GM23338 (cell line): ENCODE data around the gene FN1. TPM values are rescaled to one million over a fixed set of nuclear protein-coding genes. Genes with fewer than 3 reads are reported as not detected.
A peak's percentile ranks its signal among the peaks of the same experiment; 100 is the strongest.

Experiments
- ATAC-seq: fragments of 200-7000 bp; cut with Tn5 transposase; 3 replicates; pipeline ENCODE4 v1.9.1; 2020
- DNase-seq: peaks from one replicate; pipeline ENCODE4 v3.0.0-alpha.2; 2015; ENCODE audit warnings: low spot score
- H2AFZ ChIP-seq: fragments of 200-600 bp; sonication (generic); 2 replicates; pipeline ENCODE4 v1.8.0; 2016; ENCODE audit warnings: antibody characterized with exemption, mild to moderate bottlenecking, moderate library complexity
- H3F3A ChIP-seq: fragments of 200-600 bp; sonication (generic); replicated peaks from 2 replicates; pipeline ENCODE4 v1.8.0; 2017; ENCODE audit warnings: antibody characterized with exemption, mixed run types, low read depth
- H3K27ac ChIP-seq: fragments of 200-600 bp; sonication (generic); 2 replicates; pipeline ENCODE4 v1.6.1; 2016; ENCODE audit warnings: low read depth
- H3K27me3 ChIP-seq: fragments of 200-600 bp; sonication (generic); 2 replicates; pipeline ENCODE4 v1.8.0; 2016; ENCODE audit warnings: mild to moderate bottlenecking, mixed run types, moderate library complexity; ENCODE audit not compliant: insufficient read depth
- H3K36me3 ChIP-seq: fragments of 200-600 bp; sonication (generic); 2 replicates; pipeline ENCODE4 v1.8.0; 2016; ENCODE audit warnings: mild to moderate bottlenecking; ENCODE audit not compliant: insufficient read depth
- H3K4me1 ChIP-seq: fragments of 200-600 bp; sonication (generic); 2 replicates; pipeline ENCODE4 v1.8.0; 2016; ENCODE audit warnings: mild to moderate bottlenecking, moderate library complexity; ENCODE audit not compliant: insufficient read depth
- H3K4me2 ChIP-seq: fragments of 200-600 bp; sonication (generic); 2 replicates; pipeline ENCODE4 v1.7.1; 2017; ENCODE audit warnings: mixed run types
- H3K4me3 ChIP-seq: fragments of 200-600 bp; sonication (generic); 2 replicates; pipeline ENCODE4 v1.6.1; 2016; ENCODE audit warnings: mixed run types
- H3K79me2 ChIP-seq: fragments of 200-600 bp; sonication (generic); replicated peaks from 2 replicates; pipeline ENCODE4 v1.8.0; 2017; ENCODE audit warnings: mild to moderate bottlenecking; ENCODE audit not compliant: insufficient read depth
- H3K9me2 ChIP-seq: fragments of 200-600 bp; sonication (generic); 2 replicates; pipeline ENCODE4 v1.8.0; 2017; ENCODE audit not compliant: insufficient read depth
- H4K20me1 ChIP-seq: fragments of 200-600 bp; sonication (generic); replicated peaks from 2 replicates; pipeline ENCODE4 v1.8.0; 2017; ENCODE audit warnings: mild to moderate bottlenecking; ENCODE audit not compliant: insufficient read depth
- H3K27ac Mint-ChIP-seq: 2 replicates; pipeline ENCODE4 v1.8.0; 2020; ENCODE audit warnings: inconsistent platforms, mild to moderate bottlenecking, moderate library complexity, mixed read lengths
- H3K27me3 Mint-ChIP-seq: 3 replicates; pipeline ENCODE4 v1.8.0; 2022; ENCODE audit warnings: low read depth, mild to moderate bottlenecking, moderate library complexity, mixed read lengths, inconsistent platforms; ENCODE audit not compliant: insufficient read depth, poor library complexity
- H3K36me3 Mint-ChIP-seq: 3 replicates; pipeline ENCODE4 v1.8.0; 2021; ENCODE audit warnings: low read depth, mild to moderate bottlenecking, inconsistent platforms, moderate library complexity, mixed read lengths
- H3K4me1 Mint-ChIP-seq: 3 replicates; pipeline ENCODE4 v1.8.0; 2020; ENCODE audit warnings: mild to moderate bottlenecking, inconsistent platforms, mixed read lengths
- H3K4me3 Mint-ChIP-seq: 3 replicates; pipeline ENCODE4 v1.8.0; 2021; ENCODE audit warnings: moderate library complexity, mild to moderate bottlenecking, inconsistent platforms, mixed read lengths
- H3K9me3 Mint-ChIP-seq: 3 replicates; pipeline ENCODE4 v1.8.0; 2020; ENCODE audit warnings: moderate library complexity, mild to moderate bottlenecking, inconsistent platforms, mixed read lengths
- JUNB ChIP-seq: IDR thresholded peaks from one replicate; pipeline ENCODE4 v1.6.1; 2016; ENCODE audit warnings: antibody characterized with exemption; ENCODE audit not compliant: unreplicated experiment
- NANOG ChIP-seq: IDR thresholded peaks from 2 replicates; pipeline ENCODE4 v1.6.1; 2016; ENCODE audit warnings: antibody characterized with exemption, borderline replicate concordance
- POLR2AphosphoS5 ChIP-seq: IDR thresholded peaks from 2 replicates; pipeline ENCODE4 v1.6.1; 2016; ENCODE audit warnings: antibody characterized with exemption, low read depth
- STAT1 ChIP-seq: IDR thresholded peaks from one replicate; pipeline ENCODE4 v1.6.1; 2016; ENCODE audit warnings: antibody characterized with exemption; ENCODE audit not compliant: unreplicated experiment
- ZNF114 ChIP-seq: fragments of 250-450 bp; sonication (Bioruptor Pico); IDR thresholded peaks from 2 replicates; pipeline ENCODE4 v1.5.0; 2020; ENCODE audit warnings: mild to moderate bottlenecking, moderate library complexity
- ZNF331 ChIP-seq: fragments of 250-450 bp; sonication (Bioruptor Pico); IDR thresholded peaks from 2 replicates; pipeline ENCODE4 v1.5.0; 2020; ENCODE audit warnings: low read depth, mild to moderate bottlenecking, moderate library complexity
- polyA plus RNA-seq: library from polyadenylated mRNA; unstranded; fragments of >200 nt; fragmentation: Nextera tagmentation; extraction: Ambion mirVana; gene quantifications from 2 replicates; pipeline ENCODE4 v1.2.1, GENCODE V29; 2016
- total RNA-seq: library from RNA; depleted of rRNA; stranded (reverse); fragments of >200 nt; shearing (Covaris generic); gene quantifications from 2 replicates; pipeline ENCODE4 v1.2.3, GENCODE V29; 2014
- TF ChIP-seq, protein P1 (sequence below): IDR thresholded peaks from one replicate; pipeline ENCODE4 v1.6.1; 2018; ENCODE audit warnings: antibody characterized with exemption; ENCODE audit not compliant: unreplicated experiment
- TF ChIP-seq, protein P2 (sequence below): IDR thresholded peaks from 2 replicates; pipeline ENCODE4 v1.6.1; 2016; ENCODE audit warnings: antibody characterized with exemption
- TF ChIP-seq, protein P3 (sequence below): fragments of 250-450 bp; sonication (Bioruptor Pico); IDR thresholded peaks from 2 replicates; pipeline ENCODE4 v1.5.0; 2020; ENCODE audit warnings: mild to moderate bottlenecking, moderate library complexity
- TF ChIP-seq, protein P4 (sequence below), 2 experiments: fragments of 200-600 bp in 1 of 2; sonication (generic) in 1 of 2; conservative IDR thresholded peaks; 2 replicates each; pipeline versions ENCODE4 v1.5.1 to v1.6.1; 2016 to 2017; ENCODE audit warnings: antibody characterized with exemption in 2 of 2, low read depth in 2 of 2, mild to moderate bottlenecking in 2 of 2, moderate library complexity in 1 of 2

The FN1 gene
- total and polyA plus RNA-seq, 2 experiments from 2014 or later = 79.6 to 255 TPM

DNA sequence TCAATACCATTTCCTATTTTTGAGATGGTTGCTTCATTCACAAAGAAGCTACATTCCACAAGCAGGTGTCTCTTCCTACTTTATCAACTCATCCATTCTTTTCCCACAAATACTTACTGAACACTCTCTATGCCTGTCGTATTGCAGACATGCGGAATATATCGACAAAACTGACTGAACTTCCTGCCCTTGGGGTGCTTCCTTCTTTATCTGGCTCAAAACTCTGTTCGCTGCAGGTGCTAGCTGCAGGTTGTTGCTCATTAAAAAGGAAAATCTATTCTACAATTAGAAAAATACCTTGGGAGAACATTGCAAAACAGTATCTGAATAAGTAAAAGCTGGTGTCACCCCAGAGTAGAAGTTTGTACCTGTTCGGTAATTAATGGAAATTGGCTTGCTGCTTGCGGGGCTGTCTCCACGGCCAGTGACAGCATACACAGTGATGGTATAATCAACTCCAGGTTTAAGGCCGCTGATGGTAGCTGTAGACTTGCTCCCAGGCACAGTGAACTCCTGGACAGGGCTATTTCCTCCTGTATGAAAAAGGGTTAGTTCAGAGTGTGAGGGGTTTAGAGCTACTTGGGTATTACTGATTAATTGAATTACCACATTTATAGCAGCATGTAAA, 52.1 kb downstream of the FN1 start:
- Histone ChIP-seq H3K27ac (0 out of 2 replicates have a peak overlapping the region, but pooled peaks have one; percentile 1), H3K27me3 (no peaks in the 10 kb centered on the region), H3K4me2 (no peak overlapping the region), H3F3A (no peaks in the 10 kb centered on the region), H4K20me1 (0 out of 2 replicates have a peak, but pooled peaks cover 8% of the 10 kb centered on the region), H3K4me3 (no peak overlapping the region), H3K79me2 (no peaks in the 10 kb centered on the region), H3K9me2 (no peaks in the 10 kb centered on the region), H2AFZ (no peak overlapping the region), H3K36me3 (peaks cover 47% of the 10 kb centered on the region), H3K4me1 (peaks cover 6% of the 10 kb centered on the region; the same call in 1 of the 2 replicates)
- no peaks in the 10 kb centered on the region for H3K9me3 Mint-ChIP-seq
- DNase-seq (no peak), ATAC-seq (no peak)
- H3K27ac Mint-ChIP-seq = no peak overlapping the region
- peaks cover 44% of the 10 kb centered on the region for H3K36me3 Mint-ChIP-seq
- H3K4me3 Mint-ChIP-seq = no peak overlapping the region
- TF ChIP-seq ZNF114 (CRISPR knock-in tag) (no peak), NANOG (no peak), STAT1 (no peak), JUNB (no peak), ZNF331 (no peak), POLR2AphosphoS5 (no peak)
- TF ChIP-seq, protein P1, sequence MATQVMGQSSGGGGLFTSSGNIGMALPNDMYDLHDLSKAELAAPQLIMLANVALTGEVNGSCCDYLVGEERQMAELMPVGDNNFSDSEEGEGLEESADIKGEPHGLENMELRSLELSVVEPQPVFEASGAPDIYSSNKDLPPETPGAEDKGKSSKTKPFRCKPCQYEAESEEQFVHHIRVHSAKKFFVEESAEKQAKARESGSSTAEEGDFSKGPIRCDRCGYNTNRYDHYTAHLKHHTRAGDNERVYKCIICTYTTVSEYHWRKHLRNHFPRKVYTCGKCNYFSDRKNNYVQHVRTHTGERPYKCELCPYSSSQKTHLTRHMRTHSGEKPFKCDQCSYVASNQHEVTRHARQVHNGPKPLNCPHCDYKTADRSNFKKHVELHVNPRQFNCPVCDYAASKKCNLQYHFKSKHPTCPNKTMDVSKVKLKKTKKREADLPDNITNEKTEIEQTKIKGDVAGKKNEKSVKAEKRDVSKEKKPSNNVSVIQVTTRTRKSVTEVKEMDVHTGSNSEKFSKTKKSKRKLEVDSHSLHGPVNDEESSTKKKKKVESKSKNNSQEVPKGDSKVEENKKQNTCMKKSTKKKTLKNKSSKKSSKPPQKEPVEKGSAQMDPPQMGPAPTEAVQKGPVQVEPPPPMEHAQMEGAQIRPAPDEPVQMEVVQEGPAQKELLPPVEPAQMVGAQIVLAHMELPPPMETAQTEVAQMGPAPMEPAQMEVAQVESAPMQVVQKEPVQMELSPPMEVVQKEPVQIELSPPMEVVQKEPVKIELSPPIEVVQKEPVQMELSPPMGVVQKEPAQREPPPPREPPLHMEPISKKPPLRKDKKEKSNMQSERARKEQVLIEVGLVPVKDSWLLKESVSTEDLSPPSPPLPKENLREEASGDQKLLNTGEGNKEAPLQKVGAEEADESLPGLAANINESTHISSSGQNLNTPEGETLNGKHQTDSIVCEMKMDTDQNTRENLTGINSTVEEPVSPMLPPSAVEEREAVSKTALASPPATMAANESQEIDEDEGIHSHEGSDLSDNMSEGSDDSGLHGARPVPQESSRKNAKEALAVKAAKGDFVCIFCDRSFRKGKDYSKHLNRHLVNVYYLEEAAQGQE = no peak
- TF ChIP-seq, protein P2, sequence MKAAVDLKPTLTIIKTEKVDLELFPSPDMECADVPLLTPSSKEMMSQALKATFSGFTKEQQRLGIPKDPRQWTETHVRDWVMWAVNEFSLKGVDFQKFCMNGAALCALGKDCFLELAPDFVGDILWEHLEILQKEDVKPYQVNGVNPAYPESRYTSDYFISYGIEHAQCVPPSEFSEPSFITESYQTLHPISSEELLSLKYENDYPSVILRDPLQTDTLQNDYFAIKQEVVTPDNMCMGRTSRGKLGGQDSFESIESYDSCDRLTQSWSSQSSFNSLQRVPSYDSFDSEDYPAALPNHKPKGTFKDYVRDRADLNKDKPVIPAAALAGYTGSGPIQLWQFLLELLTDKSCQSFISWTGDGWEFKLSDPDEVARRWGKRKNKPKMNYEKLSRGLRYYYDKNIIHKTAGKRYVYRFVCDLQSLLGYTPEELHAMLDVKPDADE = no peak
- TF ChIP-seq, protein P3, sequence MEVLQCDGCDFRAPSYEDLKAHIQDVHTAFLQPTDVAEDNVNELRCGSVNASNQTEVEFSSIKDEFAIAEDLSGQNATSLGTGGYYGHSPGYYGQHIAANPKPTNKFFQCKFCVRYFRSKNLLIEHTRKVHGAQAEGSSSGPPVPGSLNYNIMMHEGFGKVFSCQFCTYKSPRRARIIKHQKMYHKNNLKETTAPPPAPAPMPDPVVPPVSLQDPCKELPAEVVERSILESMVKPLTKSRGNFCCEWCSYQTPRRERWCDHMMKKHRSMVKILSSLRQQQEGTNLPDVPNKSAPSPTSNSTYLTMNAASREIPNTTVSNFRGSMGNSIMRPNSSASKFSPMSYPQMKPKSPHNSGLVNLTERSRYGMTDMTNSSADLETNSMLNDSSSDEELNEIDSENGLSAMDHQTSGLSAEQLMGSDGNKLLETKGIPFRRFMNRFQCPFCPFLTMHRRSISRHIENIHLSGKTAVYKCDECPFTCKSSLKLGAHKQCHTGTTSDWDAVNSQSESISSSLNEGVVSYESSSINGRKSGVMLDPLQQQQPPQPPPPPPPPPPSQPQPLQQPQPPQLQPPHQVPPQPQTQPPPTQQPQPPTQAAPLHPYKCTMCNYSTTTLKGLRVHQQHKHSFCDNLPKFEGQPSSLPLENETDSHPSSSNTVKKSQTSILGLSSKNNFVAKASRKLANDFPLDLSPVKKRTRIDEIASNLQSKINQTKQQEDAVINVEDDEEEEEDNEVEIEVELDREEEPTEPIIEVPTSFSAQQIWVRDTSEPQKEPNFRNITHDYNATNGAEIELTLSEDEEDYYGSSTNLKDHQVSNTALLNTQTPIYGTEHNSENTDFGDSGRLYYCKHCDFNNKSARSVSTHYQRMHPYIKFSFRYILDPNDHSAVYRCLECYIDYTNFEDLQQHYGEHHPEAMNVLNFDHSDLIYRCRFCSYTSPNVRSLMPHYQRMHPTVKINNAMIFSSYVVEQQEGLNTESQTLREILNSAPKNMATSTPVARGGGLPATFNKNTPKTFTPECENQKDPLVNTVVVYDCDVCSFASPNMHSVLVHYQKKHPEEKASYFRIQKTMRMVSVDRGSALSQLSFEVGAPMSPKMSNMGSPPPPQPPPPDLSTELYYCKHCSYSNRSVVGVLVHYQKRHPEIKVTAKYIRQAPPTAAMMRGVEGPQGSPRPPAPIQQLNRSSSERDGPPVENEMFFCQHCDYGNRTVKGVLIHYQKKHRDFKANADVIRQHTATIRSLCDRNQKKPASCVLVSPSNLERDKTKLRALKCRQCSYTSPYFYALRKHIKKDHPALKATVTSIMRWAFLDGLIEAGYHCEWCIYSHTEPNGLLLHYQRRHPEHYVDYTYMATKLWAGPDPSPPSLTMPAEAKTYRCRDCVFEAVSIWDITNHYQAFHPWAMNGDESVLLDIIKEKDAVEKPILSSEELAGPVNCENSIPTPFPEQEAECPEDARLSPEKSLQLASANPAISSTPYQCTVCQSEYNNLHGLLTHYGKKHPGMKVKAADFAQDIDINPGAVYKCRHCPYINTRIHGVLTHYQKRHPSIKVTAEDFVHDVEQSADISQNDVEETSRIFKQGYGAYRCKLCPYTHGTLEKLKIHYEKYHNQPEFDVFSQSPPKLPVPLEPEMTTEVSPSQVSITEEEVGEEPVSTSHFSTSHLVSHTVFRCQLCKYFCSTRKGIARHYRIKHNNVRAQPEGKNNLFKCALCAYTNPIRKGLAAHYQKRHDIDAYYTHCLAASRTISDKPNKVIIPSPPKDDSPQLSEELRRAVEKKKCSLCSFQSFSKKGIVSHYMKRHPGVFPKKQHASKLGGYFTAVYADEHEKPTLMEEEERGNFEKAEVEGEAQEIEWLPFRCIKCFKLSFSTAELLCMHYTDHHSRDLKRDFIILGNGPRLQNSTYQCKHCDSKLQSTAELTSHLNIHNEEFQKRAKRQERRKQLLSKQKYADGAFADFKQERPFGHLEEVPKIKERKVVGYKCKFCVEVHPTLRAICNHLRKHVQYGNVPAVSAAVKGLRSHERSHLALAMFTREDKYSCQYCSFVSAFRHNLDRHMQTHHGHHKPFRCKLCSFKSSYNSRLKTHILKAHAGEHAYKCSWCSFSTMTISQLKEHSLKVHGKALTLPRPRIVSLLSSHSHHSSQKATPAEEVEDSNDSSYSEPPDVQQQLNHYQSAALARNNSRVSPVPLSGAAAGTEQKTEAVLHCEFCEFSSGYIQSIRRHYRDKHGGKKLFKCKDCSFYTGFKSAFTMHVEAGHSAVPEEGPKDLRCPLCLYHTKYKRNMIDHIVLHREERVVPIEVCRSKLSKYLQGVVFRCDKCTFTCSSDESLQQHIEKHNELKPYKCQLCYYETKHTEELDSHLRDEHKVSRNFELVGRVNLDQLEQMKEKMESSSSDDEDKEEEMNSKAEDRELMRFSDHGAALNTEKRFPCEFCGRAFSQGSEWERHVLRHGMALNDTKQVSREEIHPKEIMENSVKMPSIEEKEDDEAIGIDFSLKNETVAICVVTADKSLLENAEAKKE (CRISPR knock-in tag) = no peak
- TF ChIP-seq, protein P4, sequence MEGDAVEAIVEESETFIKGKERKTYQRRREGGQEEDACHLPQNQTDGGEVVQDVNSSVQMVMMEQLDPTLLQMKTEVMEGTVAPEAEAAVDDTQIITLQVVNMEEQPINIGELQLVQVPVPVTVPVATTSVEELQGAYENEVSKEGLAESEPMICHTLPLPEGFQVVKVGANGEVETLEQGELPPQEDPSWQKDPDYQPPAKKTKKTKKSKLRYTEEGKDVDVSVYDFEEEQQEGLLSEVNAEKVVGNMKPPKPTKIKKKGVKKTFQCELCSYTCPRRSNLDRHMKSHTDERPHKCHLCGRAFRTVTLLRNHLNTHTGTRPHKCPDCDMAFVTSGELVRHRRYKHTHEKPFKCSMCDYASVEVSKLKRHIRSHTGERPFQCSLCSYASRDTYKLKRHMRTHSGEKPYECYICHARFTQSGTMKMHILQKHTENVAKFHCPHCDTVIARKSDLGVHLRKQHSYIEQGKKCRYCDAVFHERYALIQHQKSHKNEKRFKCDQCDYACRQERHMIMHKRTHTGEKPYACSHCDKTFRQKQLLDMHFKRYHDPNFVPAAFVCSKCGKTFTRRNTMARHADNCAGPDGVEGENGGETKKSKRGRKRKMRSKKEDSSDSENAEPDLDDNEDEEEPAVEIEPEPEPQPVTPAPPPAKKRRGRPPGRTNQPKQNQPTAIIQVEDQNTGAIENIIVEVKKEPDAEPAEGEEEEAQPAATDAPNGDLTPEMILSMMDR (conservative IDR thresholded peaks at IDR 0.05; ENCODE audit: low read depth in 2 of 2) = no peak
- H3K4me1 Mint-ChIP-seq = peaks cover 10% of the 10 kb centered on the region
- peaks cover 2% of the 10 kb centered on the region for H3K27me3 Mint-ChIP-seq
